Lower lobe of right lung (tissue), 2 donors: ENCODE results near the gene PAX1. TPM values are rescaled to one million over a fixed set of nuclear protein-coding genes. Genes with fewer than 3 reads are reported as not detected.

Source experiments
- ATAC-seq, 2 donors: fragments of 200-7000 bp; cut with Tn5 transposase; one replicate each; pipeline ENCODE4 v1.9.1; 2020 to 2022; ENCODE audit warnings: mild to moderate bottlenecking in 2 of 2, moderate library complexity in 2 of 2
- DNase-seq: peaks from one replicate; pipeline ENCODE4 v3.0.0-alpha.2; 2020
- H3K27ac ChIP-seq: fragments of 200-600 bp; one replicate; pipeline ENCODE4 v1.8.0; 2022
- H3K27me3 ChIP-seq: fragments of 200-600 bp; one replicate; pipeline ENCODE4 v1.8.0; 2022; ENCODE audit warnings: low read depth
- H3K36me3 ChIP-seq: fragments of 200-600 bp; one replicate; pipeline ENCODE4 v1.8.0; 2022; ENCODE audit warnings: mild to moderate bottlenecking
- H3K4me1 ChIP-seq: fragments of 200-600 bp; one replicate; pipeline ENCODE4 v1.8.0; 2022
- H3K4me3 ChIP-seq: fragments of 200-600 bp; one replicate; pipeline ENCODE4 v1.8.0; 2022; ENCODE audit warnings: mild to moderate bottlenecking
- H3K9me3 ChIP-seq: fragments of 200-600 bp; one replicate; pipeline ENCODE4 v1.8.0; 2022
- intact Hi-C: fragments of 100-400 bp; cut with DNase I; formaldehyde crosslinking; loops from one replicate; pipeline ENCODE4 v1.11.0; 2022
- long read RNA-seq: library from polyadenylated mRNA; unstranded; transcript quantifications from one replicate; pipeline ENCODE4 v2.0.0, GENCODE V29; 2021
- total RNA-seq: library from RNA; stranded (reverse); fragmentation: NEBNext Ultra II Directional; extraction: Animal tissue kit (Norgen Biotek cat#: 25700); gene quantifications from one replicate; pipeline ENCODE4 v1.2.1, GENCODE V29; 2021
- TF ChIP-seq, protein P1 (sequence below): fragments of 200-600 bp; IDR thresholded peaks from one replicate; pipeline ENCODE4 v1.8.0; 2022; ENCODE audit warnings: antibody characterized with exemption, mild to moderate bottlenecking
- donor health status: DM: no; HTN: yes; CAD: no; lungs with severe emphysema.

PAX1 gene
- total RNA-seq = not detected
- long read RNA-seq = 0 reads

- Histone ChIP-seq H3K27ac (no peak within 1 kb of the TSS), H3K36me3 (no peaks in the 10 kb centered on the region), H3K9me3 (no peaks in the 10 kb centered on the region), H3K27me3 (peaks cover 95% of the 10 kb centered on the region), H3K4me1 (peaks cover 10% of the 10 kb centered on the region), H3K4me3 (no peak within 1 kb of the TSS)
- intact Hi-C loops = no loop called here
- TF ChIP-seq, protein P1, sequence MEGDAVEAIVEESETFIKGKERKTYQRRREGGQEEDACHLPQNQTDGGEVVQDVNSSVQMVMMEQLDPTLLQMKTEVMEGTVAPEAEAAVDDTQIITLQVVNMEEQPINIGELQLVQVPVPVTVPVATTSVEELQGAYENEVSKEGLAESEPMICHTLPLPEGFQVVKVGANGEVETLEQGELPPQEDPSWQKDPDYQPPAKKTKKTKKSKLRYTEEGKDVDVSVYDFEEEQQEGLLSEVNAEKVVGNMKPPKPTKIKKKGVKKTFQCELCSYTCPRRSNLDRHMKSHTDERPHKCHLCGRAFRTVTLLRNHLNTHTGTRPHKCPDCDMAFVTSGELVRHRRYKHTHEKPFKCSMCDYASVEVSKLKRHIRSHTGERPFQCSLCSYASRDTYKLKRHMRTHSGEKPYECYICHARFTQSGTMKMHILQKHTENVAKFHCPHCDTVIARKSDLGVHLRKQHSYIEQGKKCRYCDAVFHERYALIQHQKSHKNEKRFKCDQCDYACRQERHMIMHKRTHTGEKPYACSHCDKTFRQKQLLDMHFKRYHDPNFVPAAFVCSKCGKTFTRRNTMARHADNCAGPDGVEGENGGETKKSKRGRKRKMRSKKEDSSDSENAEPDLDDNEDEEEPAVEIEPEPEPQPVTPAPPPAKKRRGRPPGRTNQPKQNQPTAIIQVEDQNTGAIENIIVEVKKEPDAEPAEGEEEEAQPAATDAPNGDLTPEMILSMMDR = no peak
- DNase-seq (no peak), ATAC-seq (peak; percentile 15 to 18)
Observed at GRCh38 chr20:21705575-21706260, at the start of gene PAX1. Gene PAX1, plus strand, starts transcription at chr20:21705664. Its CDS starts 49 bp downstream, at chr20:21705713.

DNA sequence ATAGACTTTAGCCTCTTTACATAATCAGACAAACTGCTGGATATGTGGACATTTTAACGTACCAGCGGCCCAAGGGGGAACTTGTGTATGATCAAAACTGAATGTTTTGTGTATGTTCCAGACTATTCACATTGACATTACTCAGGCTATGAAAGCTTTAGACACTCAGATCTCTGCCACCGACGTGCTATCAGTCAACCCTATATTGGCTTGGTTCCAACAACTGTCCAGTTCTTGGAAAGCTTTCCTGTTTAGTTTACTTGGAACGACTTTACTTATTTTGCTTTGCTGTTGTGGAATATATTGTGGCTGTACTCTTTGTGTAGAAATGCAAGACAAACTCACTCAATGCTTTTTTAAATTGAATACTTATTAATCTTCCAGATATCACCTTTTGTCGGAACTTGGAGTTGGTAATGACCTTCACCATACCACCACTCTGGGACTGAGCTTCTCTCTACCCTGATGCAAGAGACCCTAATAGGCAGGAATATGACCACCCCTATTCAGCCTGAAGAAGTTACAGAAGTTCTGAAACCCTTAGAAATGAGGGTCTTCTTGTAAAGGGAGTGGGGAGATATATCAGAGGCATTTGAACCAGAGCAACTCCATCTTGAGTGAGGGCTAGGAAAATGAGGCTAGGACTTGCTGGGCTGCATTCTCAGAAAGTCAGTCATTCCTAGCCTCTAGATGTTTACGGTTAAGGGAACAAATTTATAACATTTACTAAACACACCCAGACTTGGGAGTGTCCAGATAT lies 49.0 kb upstream of the PAX1 start:
- Histone ChIP-seq H3K27ac (no peak overlapping the region), H3K27me3 (no peaks in the 10 kb centered on the region), H3K4me1 (no peaks in the 10 kb centered on the region), H3K4me3 (no peak overlapping the region), H3K9me3 (no peaks in the 10 kb centered on the region), H3K36me3 (no peaks in the 10 kb centered on the region)
- DNase-seq = no peak
- no peak for ATAC-seq
- TF ChIP-seq, protein P1 = no peak
- intact Hi-C loops = no loop called here

DNA sequence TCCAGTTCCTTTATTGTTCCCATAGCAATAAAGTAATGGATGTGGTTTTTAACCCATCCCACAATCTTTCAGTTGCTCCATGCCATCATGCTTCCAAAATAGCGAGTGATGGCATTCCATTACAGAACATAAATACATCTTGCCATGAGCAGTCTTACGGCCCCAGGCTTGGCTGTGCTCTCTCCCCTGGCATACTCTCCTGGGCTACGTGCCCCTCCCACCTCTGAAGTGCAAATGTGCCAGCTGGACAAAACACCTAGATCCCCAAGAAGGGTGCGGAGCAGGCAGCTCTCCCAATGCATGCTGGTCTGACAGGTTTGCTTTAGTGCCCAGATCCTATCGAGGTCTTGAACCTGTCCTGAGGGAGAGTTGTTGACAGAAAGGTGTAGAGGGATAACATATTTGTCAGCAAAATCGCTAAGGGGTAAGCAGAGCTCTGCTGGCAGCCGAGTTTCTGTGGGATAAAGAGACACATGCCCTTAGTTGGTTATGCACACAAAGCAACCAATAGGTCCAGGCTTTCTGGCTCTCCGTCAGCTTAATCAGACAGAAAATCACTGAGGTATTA lies 43.9 kb upstream of the PAX1 start:
- TF ChIP-seq, protein P1 = no peak
- Histone ChIP-seq H3K27ac (no peak overlapping the region), H3K4me1 (no peaks in the 10 kb centered on the region), H3K27me3 (no peaks in the 10 kb centered on the region), H3K9me3 (no peaks in the 10 kb centered on the region), H3K36me3 (no peaks in the 10 kb centered on the region), H3K4me3 (no peak overlapping the region)
- intact Hi-C loops = no loop called here
- DNase-seq = no peak
- no peak for ATAC-seq

GRCh38 chr20:21663465-21663864 lies 42.0 kb upstream of the PAX1 start:
- Histone ChIP-seq H3K27ac (no peak overlapping the region), H3K9me3 (no peaks in the 10 kb centered on the region), H3K4me1 (no peaks in the 10 kb centered on the region), H3K4me3 (no peak overlapping the region), H3K27me3 (no peaks in the 10 kb centered on the region), H3K36me3 (no peaks in the 10 kb centered on the region)
- intact Hi-C loops = no loop called here
- TF ChIP-seq, protein P1 = no peak
- ATAC-seq = no peak
- no peak for DNase-seq

- no peak for ATAC-seq
Observed at GRCh38 chr20:21665687-21666446, 39.6 kb upstream of the PAX1 start.

More at GRCh38 chr20:21665687-21666446, 39.6 kb upstream of the PAX1 start:
- Histone ChIP-seq H3K4me1 (no peaks in the 10 kb centered on the region), H3K36me3 (no peaks in the 10 kb centered on the region), H3K27ac (no peak overlapping the region), H3K4me3 (no peak overlapping the region), H3K9me3 (no peaks in the 10 kb centered on the region), H3K27me3 (no peaks in the 10 kb centered on the region)
- intact Hi-C loops = no loop called here
- TF ChIP-seq, protein P1 = no peak
- DNase-seq = no peak
